A172 (cell line): ENCODE data around the gene CNTD1. TPM values are rescaled to one million over a fixed set of nuclear protein-coding genes. Genes with fewer than 3 reads are reported as not detected.
"Not testable (repeated sequence)": the region's sequence is repeated elsewhere in the genome, so short reads cannot be mapped to it uniquely, and the experiment has no call there.

ENCODE experiments used
- DNase-seq: peaks from one replicate; pipeline ENCODE4 v3.0.0-alpha.2; 2015; ENCODE audit warnings: low spot score
- total RNA-seq: library from RNA; depleted of rRNA; stranded (reverse); fragments of >200 nt; shearing (Covaris generic); gene quantifications from 2 replicates; pipeline ENCODE4 v1.2.3, GENCODE V29; 2014; rRNA removed

Gene CNTD1
- 0.03 and 0.29 TPM in 2 replicates for total RNA-seq

DNA sequence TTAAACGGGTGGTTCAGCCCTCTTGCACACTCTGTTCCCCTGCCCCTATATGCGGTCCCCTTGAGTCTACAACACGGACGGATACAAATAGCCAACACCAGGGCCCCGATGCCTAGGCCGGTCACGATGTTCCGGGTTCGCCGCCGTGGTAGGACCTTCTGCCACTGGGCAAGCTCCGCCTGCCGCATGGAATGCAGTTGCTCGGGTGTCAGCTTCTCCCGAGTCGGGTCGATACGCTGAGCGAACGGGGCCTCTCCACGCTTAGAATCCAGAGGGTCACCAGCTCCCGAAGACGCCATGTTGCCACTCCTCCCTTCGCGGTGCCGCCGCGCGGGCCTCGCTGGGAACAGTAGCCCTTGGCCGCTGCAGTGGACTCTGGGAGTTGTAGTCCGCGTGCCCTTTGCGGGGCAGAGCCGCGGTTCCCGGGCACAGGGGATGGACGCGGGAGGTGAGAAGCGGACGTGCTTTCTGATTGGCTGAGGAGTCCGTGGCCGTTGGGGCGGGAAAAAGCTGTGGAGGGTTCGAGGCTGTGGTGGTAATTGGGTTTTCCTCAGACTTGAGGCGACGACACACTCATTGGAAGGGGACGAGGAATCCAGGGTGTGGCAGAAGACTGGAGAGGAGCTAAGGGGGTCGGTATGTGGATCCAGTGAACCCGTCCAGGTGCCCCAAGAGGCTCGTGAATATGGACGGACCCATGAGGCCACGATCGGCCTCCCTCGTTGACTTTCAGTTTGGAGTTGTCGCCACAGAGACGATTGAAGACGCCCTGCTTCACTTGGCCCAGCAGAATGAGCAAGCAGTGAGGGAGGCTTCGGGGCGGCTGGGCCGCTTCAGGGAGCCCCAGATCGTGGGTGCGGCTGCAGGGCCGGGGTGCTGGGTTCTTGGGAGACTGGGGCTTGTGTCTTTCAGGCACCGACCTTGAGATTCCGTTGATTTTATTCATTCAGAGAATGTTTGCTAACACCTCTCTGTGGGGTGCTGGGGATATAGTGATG lies at the start of gene CNTD1, which contains the start of gene COA3:
TSS of gene CNTD1 (plus strand) at position 479 of the 998 bp plus-strand sequence. CDS start at position 686, 207 bp downstream.
TSS of gene COA3 (minus strand) at position 322 of the 998 bp plus-strand sequence. CDS start at position 299, 23 bp downstream.
- peak; percentile 67 for DNase-seq

- DNase-seq, result no peak
These were observed 49.5 kb upstream of the CNTD1 start for GRCh38 chr17:42748908-42749798.

DNA sequence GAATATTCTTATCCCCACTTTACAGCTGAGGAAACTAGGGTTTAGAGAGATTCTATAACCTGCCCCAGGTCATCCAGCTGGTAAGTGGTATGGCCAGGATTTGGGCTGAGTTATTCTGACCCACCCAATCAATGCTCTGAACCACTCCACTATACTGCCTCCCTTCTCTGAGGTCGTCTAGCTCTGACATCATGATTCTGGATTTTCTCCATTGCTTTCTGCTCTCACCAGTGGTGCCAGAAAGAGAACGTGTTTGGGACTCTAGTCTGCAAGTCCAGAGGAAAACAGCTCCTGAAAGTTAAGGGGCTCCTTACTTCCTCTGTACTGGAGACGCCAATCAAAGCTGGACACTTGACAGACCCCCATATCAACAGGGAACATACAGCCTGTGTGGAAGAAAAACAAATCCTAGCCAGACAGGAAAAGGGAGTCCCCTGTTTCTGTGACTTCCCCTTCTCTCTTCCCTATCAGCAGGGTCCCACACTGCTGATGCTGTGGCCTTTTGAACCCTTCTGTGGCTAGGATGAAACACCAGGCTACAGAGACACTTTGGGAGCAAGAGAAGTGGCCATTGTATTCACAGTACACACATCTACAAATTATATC lies 47.8 kb upstream of the CNTD1 start:
- no peak for DNase-seq

DNA sequence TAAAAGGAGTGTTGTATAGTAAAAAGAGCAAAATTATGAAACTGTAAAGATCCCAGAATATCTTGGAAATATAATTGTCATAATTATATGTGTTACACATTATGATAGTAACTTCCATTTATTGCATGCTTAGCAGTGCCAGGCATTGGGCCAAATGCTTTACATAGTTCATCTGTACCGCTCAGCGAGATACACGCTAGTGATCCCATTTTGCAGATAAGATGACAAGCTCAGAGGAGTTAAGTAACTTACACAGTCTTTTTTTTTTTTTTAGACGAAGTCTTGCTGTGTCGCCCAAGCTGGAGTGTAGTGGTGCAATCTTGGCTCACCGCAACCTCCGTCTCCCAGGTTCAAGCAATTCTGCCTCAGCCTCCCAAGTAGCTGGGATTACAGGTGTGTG lies 47.0 kb upstream of the CNTD1 start:
- no peak for DNase-seq

GRCh38 chr17:42754782-42755181 lies 43.9 kb upstream of the CNTD1 start:
- peak; percentile 86 for DNase-seq

- DNase-seq, result no peak
These were observed 38.5 kb upstream of the CNTD1 start for GRCh38 chr17:42759982-42760651.

- no peak for DNase-seq
These were observed 37.7 kb upstream of the CNTD1 start, which contains the start of gene RAMP2 for GRCh38 chr17:42760652-42761581. RAMP2 (plus strand) TSS chr17:42761227; CDS start chr17:42761262, 35 bp downstream.

DNA sequence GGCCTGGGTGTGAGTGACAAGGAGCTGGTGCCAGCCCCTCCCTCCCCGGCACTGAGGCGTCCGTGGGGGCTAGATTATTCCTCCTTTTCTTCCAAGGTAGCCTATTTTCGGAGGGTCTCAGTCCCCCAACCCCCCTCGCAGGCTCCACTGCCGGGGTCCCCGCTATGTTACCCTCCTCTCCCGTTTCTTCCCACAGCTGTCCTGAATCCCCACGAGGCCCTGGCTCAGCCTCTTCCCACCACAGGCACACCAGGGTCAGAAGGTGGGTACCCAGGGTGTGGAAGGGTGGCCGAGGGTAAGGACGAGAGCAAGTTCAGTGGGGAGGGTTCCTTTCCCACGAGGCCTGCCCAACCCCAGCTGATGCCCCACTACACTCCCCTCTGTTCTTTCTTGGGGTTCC lies 37.0 kb upstream of the CNTD1 start:
- DNase-seq, result no peak

- no peak for DNase-seq
These were observed 32.5 kb upstream of the CNTD1 start for GRCh38 chr17:42766124-42766523.

DNA sequence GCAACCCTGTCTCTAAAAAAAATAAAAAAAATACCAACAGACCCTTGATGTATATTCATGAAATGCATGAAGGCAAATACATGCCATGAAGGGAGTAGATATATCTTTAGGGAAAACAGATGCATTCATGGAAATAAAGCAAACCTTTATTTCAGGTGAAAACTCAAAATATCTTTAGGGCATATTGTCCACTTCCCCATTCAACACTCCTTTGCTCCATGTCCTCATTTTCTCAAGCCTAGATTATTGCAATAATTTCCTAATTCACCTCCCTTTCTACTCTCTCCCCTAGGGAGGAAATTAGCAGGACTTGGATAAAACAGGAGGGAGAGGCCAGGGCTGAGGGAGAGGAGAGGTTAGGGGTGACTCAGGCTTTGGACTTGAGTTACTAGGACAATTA lies 31.1 kb upstream of the CNTD1 start:
- no peak for DNase-seq

GRCh38 chr17:42768006-42768405 lies 30.7 kb upstream of the CNTD1 start:
- not testable (repeated sequence) for DNase-seq

DNA sequence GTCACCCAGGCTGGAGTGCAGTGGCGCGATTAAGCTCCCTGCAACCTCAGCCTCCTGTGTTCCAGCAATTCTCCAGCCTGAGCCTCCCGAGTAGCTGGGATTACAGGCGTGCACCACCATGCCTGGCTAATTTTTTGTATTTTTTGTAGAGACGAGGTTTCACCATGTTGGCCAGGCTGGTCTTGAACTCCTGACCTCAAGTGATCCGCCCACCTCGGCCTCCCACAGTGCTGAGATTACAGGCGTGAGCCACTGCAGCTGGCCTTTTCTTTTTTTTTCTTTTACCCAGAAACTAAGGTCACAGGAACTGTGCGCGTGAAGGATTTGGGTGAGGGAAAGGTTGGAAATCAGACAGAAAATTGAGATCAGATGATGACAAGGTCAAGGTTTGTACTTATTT lies 28.7 kb upstream of the CNTD1 start:
- DNase-seq, result not testable (repeated sequence)

DNA sequence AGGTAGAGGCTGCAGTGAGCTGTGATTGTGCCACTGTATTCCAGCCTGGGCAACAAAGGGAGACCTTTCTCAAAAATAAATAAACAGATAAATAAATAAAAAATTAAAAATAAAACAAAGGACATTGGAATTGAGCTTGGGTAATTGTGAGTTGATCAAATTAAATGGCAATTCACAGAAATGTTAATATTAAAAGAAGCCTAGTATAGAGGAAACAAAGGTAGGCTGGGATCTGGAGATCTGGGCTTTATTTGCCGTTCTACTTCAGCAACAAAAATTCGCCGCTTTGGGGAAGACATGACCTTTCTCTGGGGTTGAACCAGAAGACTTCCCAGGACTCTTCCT lies 25.7 kb upstream of the CNTD1 start:
- no peak for DNase-seq

DNA sequence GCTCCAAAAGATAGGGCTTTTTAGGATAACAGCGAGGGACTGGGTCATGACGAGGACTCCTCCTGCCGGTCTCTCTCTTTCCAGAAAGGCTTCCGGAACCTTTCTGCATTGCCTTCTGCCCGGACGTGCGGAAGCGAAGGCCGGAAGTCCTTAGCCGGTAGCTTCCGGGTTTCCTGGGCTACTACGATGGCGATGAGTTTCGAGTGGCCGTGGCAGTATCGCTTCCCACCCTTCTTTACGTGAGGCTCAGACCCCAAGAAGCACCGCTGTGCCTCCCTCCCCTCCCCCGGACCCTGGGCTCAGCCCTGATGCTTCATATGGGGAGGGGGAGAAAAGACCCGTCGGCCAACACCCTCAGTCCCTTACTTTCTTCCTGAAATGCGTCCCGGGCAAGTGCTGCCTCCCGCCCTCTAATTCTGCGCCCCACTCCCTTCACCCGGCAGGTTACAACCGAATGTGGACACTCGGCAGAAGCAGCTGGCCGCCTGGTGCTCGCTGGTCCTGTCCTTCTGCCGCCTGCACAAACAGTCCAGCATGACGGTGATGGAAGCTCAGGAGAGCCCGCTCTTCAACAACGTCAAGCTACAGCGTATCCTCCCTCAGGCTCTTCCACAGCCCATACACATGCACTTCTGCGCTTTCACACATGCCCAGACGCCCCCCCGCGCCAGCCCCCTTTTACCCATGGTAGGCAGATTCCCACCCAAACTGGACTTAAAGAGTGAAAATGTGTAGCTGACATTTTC lies 25.2 kb upstream of the CNTD1 start, which contains the start of gene VPS25:
TSS of gene VPS25 (plus strand) at position 160 of the 746 bp plus-strand sequence. CDS start at position 187, 27 bp downstream.
- DNase-seq, result peak; percentile 87

DNA sequence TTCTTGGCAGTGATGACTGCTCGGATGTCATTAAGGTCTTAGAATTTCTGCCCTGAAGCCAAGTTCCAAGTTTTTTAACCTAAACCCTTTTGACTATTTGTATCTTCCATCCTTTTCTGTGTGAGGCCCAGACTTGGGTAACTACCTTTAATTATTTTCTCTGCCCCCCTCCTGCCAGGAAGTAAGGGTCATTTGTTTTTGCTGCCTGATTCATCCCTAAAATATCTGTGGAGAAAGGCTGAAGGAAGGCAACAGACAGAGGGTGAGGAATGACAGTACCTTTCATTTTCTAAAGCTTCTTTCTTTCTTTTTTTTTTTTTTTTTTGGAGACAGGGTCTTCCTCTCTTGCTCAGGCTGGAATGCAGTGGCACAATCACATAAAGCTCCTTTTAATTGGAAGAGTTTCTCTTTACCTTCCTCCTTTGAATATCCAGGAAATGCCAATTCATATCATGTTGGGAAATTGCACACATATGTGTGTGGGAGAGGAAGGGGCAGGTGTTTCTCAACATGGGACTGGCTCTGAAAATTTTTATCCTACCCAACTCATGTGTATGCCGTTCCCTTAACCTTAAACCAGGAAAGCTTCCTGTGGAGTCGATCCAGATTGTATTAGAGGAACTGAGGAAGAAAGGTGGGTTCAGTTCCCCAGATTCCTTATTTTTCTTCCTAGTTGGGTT lies 24.5 kb upstream of the CNTD1 start:
- peak; percentile 71 for DNase-seq

GRCh38 chr17:42775534-42776098 lies 23.0 kb upstream of the CNTD1 start:
- DNase-seq, result peak; percentile 47

DNA sequence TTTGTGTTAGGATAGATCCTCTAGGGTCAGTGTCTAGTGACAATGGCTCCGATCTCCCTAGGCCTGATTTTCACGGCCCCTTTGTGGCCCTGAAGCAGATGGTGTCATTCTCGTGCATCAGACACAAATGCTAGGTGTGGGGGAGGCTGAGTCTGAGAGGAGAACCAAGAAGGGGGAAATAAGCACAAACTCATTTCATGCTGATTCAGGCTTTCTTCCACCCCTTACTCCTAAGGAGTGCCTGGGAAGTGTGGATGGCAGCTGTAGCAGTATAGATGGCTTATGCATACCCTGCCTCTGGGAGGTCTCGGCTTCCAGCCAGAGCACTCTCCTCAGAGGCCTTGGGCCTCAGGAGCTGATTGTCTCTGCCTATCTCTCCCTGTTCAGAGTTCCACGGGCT lies 20.1 kb upstream of the CNTD1 start:
- no peak for DNase-seq

GRCh38 chr17:42779304-42779935 lies 19.2 kb upstream of the CNTD1 start:
- no peak for DNase-seq
